Endothelial cell of umbilical vein (primary cell): Measurements from ENCODE around the gene KCTD1. TPM values are rescaled to one million over a fixed set of nuclear protein-coding genes. Genes with fewer than 3 reads are reported as not detected.

Source experiments
- BruUV-seq: library from RNA; stranded (reverse); fragments of 400-500 nt; replicated peaks from 2 replicates; lab custom pipeline; 2021; lab: Mats Ljungman, UMichigan
- CTCF ChIA-PET: fragments of 300-600, 350-600 bp; sonication (Branson Sonifier 250); formaldehyde crosslinking; loops from one replicate; lab custom pipeline; 2021; ENCODE audit warnings: antibody characterized with exemption, inconsistent platforms; lab: Charles Lee
- POLR2A ChIA-PET: fragments of 300-600, 350-600 bp; sonication (Branson Sonifier 250); formaldehyde crosslinking; loops from one replicate; lab custom pipeline; 2021; ENCODE audit warnings: antibody characterized with exemption, inconsistent platforms; lab: Charles Lee
- DNase-seq: peaks from one replicate; pipeline ENCODE4 v3.0.0-alpha.2; 2011; ENCODE audit warnings: low read depth, low spot score
- FAIRE-seq: peaks from 2 replicates; lab custom pipeline; 2011; peaks lifted over from hg19 to GRCh38; lab: Jason Lieb, UNC
- H2AFZ ChIP-seq: 2 replicates; pipeline ENCODE4 v1.6.0; 2012; ENCODE audit warnings: low read depth, low read length, control low read depth, inconsistent platforms
- H3K27ac ChIP-seq: 2 replicates; pipeline ENCODE4 v1.5.1; 2011; ENCODE audit warnings: low read depth, mild to moderate bottlenecking, control low read depth, low read length, moderate library complexity; ENCODE audit not compliant: insufficient read depth
- H3K27me3 ChIP-seq, 2 experiments: 2 replicates each; pipeline versions ENCODE4 v1.6.0 to v1.6.1; 2011; ENCODE audit warnings: low read length in 2 of 2, mixed read lengths in 1 of 2; ENCODE audit not compliant: control insufficient read depth in 2 of 2, insufficient read depth in 2 of 2
- H3K36me3 ChIP-seq, 2 experiments: 2 replicates in 1 of 2; 3 replicates in 1 of 2; pipeline ENCODE4 v1.5.1; 2011; ENCODE audit warnings: low read length in 2 of 2, mild to moderate bottlenecking in 1 of 2, moderate library complexity in 1 of 2; ENCODE audit not compliant: control insufficient read depth in 2 of 2, insufficient read depth in 2 of 2; ENCODE audit errors: extremely low read depth in 1 of 2
- H3K4me1 ChIP-seq: 3 replicates; pipeline ENCODE4 v1.5.1; 2011; ENCODE audit warnings: mild to moderate bottlenecking, low read length; ENCODE audit not compliant: control insufficient read depth, insufficient read depth; ENCODE audit errors: extremely low read depth
- H3K4me2 ChIP-seq: 2 replicates; pipeline ENCODE4 v1.6.1; 2011; ENCODE audit warnings: low read length, control low read depth, mixed read lengths; ENCODE audit not compliant: insufficient read depth
- H3K4me3 ChIP-seq, 3 experiments: fragments of 200-600 bp in 1 of 3; sonication (generic), shearing (Covaris generic) in 1 of 3; replicated peaks in 1 of 3; 2 replicates each; pipeline ENCODE4 v1.5.1; 2011 to 2016; ENCODE audit warnings: control low read depth in 3 of 3, low read length in 3 of 3, mild to moderate bottlenecking in 2 of 3, inconsistent platforms in 1 of 3, low read depth in 1 of 3, moderate library complexity in 1 of 3; ENCODE audit not compliant: insufficient read depth in 1 of 3
- H3K79me2 ChIP-seq: 2 replicates; pipeline ENCODE4 v1.6.0; 2012; ENCODE audit warnings: low read length, inconsistent platforms; ENCODE audit not compliant: control insufficient read depth, insufficient read depth
- H3K9ac ChIP-seq: replicated peaks from 2 replicates; pipeline ENCODE3; 2011; ENCODE audit warnings: low read length, control low read depth; ENCODE audit not compliant: insufficient read depth; ENCODE audit errors: extremely low read depth
- H3K9me1 ChIP-seq: replicated peaks from 3 replicates; pipeline ENCODE4 v1.6.0; 2011; ENCODE audit warnings: mild to moderate bottlenecking, low read length; ENCODE audit not compliant: control insufficient read depth, insufficient read depth; ENCODE audit errors: extremely low read depth
- H3K9me3 ChIP-seq: replicated peaks from 2 replicates; pipeline ENCODE4 v1.5.1; 2012; ENCODE audit warnings: low read length, inconsistent platforms; ENCODE audit not compliant: control insufficient read depth, insufficient read depth
- H4K20me1 ChIP-seq: replicated peaks from 2 replicates; pipeline ENCODE3; 2011; ENCODE audit warnings: mild to moderate bottlenecking, low read length; ENCODE audit not compliant: control insufficient read depth, insufficient read depth; ENCODE audit errors: extremely low read depth
- EZH2 ChIP-seq: IDR thresholded peaks from 2 replicates; pipeline ENCODE4 v1.6.1; 2012; ENCODE audit warnings: borderline replicate concordance, low read depth, mild to moderate bottlenecking, moderate library complexity, low read length, inconsistent platforms; ENCODE audit not compliant: severe bottlenecking
- FOS ChIP-seq: IDR thresholded peaks from 2 replicates; pipeline ENCODE4 v1.6.1; 2011; ENCODE audit warnings: mild to moderate bottlenecking, low read length, moderate library complexity, borderline replicate concordance; ENCODE audit not compliant: insufficient read depth
- GATA2 ChIP-seq: IDR thresholded peaks from 2 replicates; pipeline ENCODE4 v1.7.0; 2011; ENCODE audit warnings: low read depth, mild to moderate bottlenecking, moderate library complexity, mixed read lengths, low read length; ENCODE audit not compliant: insufficient read length, insufficient read depth
- JUN ChIP-seq: IDR thresholded peaks from 2 replicates; pipeline ENCODE4 v1.6.1; 2011; ENCODE audit warnings: borderline replicate concordance, low read depth; ENCODE audit not compliant: insufficient read length, insufficient read depth
- MYC ChIP-seq: IDR thresholded peaks from one replicate; pipeline ENCODE4 v1.6.1; 2011; ENCODE audit warnings: mild to moderate bottlenecking, low read depth, low read length
- dilution Hi-C: fragments of 300-500 bp; cut with MboI; formaldehyde crosslinking; loops from one replicate; pipeline ENCODE4 v1.15.0; 2019; ENCODE audit warnings: low sequenced_read_pairs; ENCODE audit not compliant: extremely low pct_ligation_motif_present
- intact Hi-C: fragments of 100-400 bp; cut with micrococcal nuclease; formaldehyde crosslinking; loops from one replicate; pipeline ENCODE4 v1.10.0; 2022
- polyA plus RNA-seq, 4 experiments: library from polyadenylated mRNA; depleted of rRNA in 3 of 4; stranded (reverse) in 3 of 4; unstranded in 1 of 4; fragments of >200 nt; gene quantifications; 2 replicates each; pipeline versions ENCODE4 v1.2.1 to v1.2.3, GENCODE V29; 2011 to 2012; ENCODE audit warnings: missing spikeins in 1 of 4
- total RNA-seq: library from RNA; stranded (reverse); gene quantifications from 2 replicates; pipeline ENCODE4 v1.2.3, GENCODE V29; 2021

KCTD1 gene
- total and polyA plus RNA-seq, 2 donors (not counting 3 experiments of a cell fraction or from before 2014, with no cell fraction given) = 6.1 to 12.1 TPM

- TF ChIP-seq GATA2 (no peak), FOS (no peak), JUN (no peak), MYC (no peak), EZH2 (no peak)
- Histone ChIP-seq H2AFZ (no peak overlapping the region), H3K9ac (no peak overlapping the region), H3K4me2 (no peak overlapping the region), H4K20me1 (no peaks in the 10 kb centered on the region), H3K79me2 (no peaks in the 10 kb centered on the region), H3K9me1 (no peaks in the 10 kb centered on the region), H3K4me1 (peaks cover 9% of the 10 kb centered on the region), H3K4me3 (no peak overlapping the region), H3K36me3 (no peaks in the 10 kb centered on the region), H3K27me3 (no peaks in the 10 kb centered on the region), H3K27ac (no peak overlapping the region), H3K9me3 (no peaks in the 10 kb centered on the region)
- ChIA-PET CTCF (interaction anchor here (1.5 to 2.4 kb wide), 2 partner anchors 9 to 132 kb away, joined by 3 to 6 read pairs; no protein-coding TSS in a partner anchor), POLR2A (no interaction called here)
- BruUV-seq = no TSS peak
- dilution Hi-C loops (no loop called here), intact Hi-C loops (no loop called here)
- DNase-seq (no peak), FAIRE-seq (no peak)
These were observed 32.5 kb downstream of the KCTD1 start for GRCh38 chr18:26515643-26516487.
